IMR-90 (cell line): ENCODE results near the gene WDR74. TPM values are rescaled to one million over a fixed set of nuclear protein-coding genes. Genes with fewer than 3 reads are reported as not detected.
A peak's percentile ranks its signal among the peaks of the same experiment; 100 is the strongest.

ENCODE experiments used
- ATAC-seq: fragments of 200-7000 bp; cut with Tn5 transposase; 2 replicates; pipeline ENCODE4 v1.9.1; 2020; ENCODE audit warnings: low read depth, mild to moderate bottlenecking, moderate library complexity
- Bru-seq: library from RNA; stranded (reverse); fragments of 400-500 nt; gene quantifications from one replicate; lab custom pipeline; 2021; lab: Mats Ljungman, UMichigan
- BruChase-seq, 2 experiments: library from RNA; stranded (reverse); fragments of 400-500 nt; gene quantifications; one replicate each; lab custom pipeline; 2021; lab: Mats Ljungman, UMichigan
- BruUV-seq: library from RNA; stranded (reverse); fragments of 400-500 nt; replicated peaks from 2 replicates; lab custom pipeline; 2021; lab: Mats Ljungman, UMichigan
- CTCF ChIA-PET: fragments of 300-600 bp; formaldehyde crosslinking; extraction: SDS; loops from one replicate; lab custom pipeline; 2021; ENCODE audit warnings: antibody characterized with exemption; lab: Yijun Ruan, JAX
- POLR2A ChIA-PET: fragments of 300-600 bp; sonication (Branson Sonifier 250); formaldehyde crosslinking; loops from one replicate; lab custom pipeline; 2022; ENCODE audit warnings: antibody characterized with exemption; ENCODE audit not compliant: unreplicated experiment; lab: Charles Lee
- DNase-seq: peaks from one replicate; pipeline ENCODE4 v3.0.0; 2013
- H2AFZ ChIP-seq: replicated peaks from 2 replicates; pipeline ENCODE3; 2013; ENCODE audit warnings: low read length, mild to moderate bottlenecking; ENCODE audit not compliant: poor library complexity
- H2AK5ac ChIP-seq: 2 replicates; pipeline ENCODE4 v1.6.1; 2013; ENCODE audit warnings: low read depth, low read length, inconsistent platforms
- H2AK9ac ChIP-seq: replicated peaks from 2 replicates; pipeline ENCODE3; 2013; ENCODE audit warnings: mild to moderate bottlenecking, low read depth, low read length, moderate library complexity; ENCODE audit not compliant: poor library complexity
- H2BK120ac ChIP-seq: 2 replicates; pipeline ENCODE4 v1.6.1; 2013; ENCODE audit warnings: low read depth, low read length, inconsistent platforms
- H2BK15ac ChIP-seq: 3 replicates; pipeline ENCODE4 v1.6.1; 2013; ENCODE audit warnings: low read depth, low read length, inconsistent platforms
- H2BK20ac ChIP-seq: 2 replicates; pipeline ENCODE4 v1.6.1; 2013; ENCODE audit warnings: low read depth, mild to moderate bottlenecking, inconsistent platforms, low read length, moderate library complexity
- H2BK5ac ChIP-seq: 2 replicates; pipeline ENCODE4 v1.6.1; 2013; ENCODE audit warnings: mild to moderate bottlenecking, low read depth, low read length, inconsistent platforms; ENCODE audit not compliant: poor library complexity, severe bottlenecking
- H3K14ac ChIP-seq: replicated peaks from 2 replicates; pipeline ENCODE4 v1.6.1; 2013; ENCODE audit warnings: low read depth, low read length, inconsistent platforms
- H3K18ac ChIP-seq: 2 replicates; pipeline ENCODE4 v1.6.1; 2013; ENCODE audit warnings: low read depth, low read length, control low read depth
- H3K23ac ChIP-seq: 2 replicates; pipeline ENCODE4 v1.6.1; 2013; ENCODE audit warnings: low read depth, low read length, inconsistent platforms
- H3K27ac ChIP-seq: 2 replicates; pipeline ENCODE4 v1.5.1; 2013; ENCODE audit warnings: mild to moderate bottlenecking, control low read depth, low read length; ENCODE audit not compliant: insufficient read depth
- H3K27me3 ChIP-seq: 2 replicates; pipeline ENCODE4 v1.6.1; 2013; ENCODE audit warnings: low read length; ENCODE audit not compliant: control insufficient read depth, insufficient read depth
- H3K36me3 ChIP-seq: 2 replicates; pipeline ENCODE4 v1.6.1; 2013; ENCODE audit warnings: low read length, mixed read lengths; ENCODE audit not compliant: control insufficient read depth, insufficient read depth
- H3K4ac ChIP-seq: 2 replicates; pipeline ENCODE4 v1.6.1; 2013; ENCODE audit warnings: low read depth, low read length, inconsistent platforms
- H3K4me1 ChIP-seq: 2 replicates; pipeline ENCODE4 v1.6.1; 2013; ENCODE audit warnings: low read length, mixed read lengths; ENCODE audit not compliant: control insufficient read depth, insufficient read depth
- H3K4me2 ChIP-seq: 2 replicates; pipeline ENCODE4 v1.6.1; 2013; ENCODE audit warnings: low read depth, mild to moderate bottlenecking, control low read depth, low read length, moderate library complexity
- H3K4me3 ChIP-seq: 2 replicates; pipeline ENCODE4 v1.5.1; 2013; ENCODE audit warnings: low read depth, mild to moderate bottlenecking, control low read depth, low read length, moderate library complexity; ENCODE audit not compliant: insufficient read depth
- H3K56ac ChIP-seq: 2 replicates; pipeline ENCODE4 v1.6.1; 2013; ENCODE audit warnings: low read length, inconsistent platforms; ENCODE audit not compliant: insufficient read depth; ENCODE audit errors: extremely low read depth
- H3K79me1 ChIP-seq, 2 experiments: 2 replicates each; pipeline ENCODE4 v1.6.1; 2013; ENCODE audit warnings: low read length in 2 of 2, inconsistent platforms in 1 of 2, low read depth in 1 of 2
- H3K9ac ChIP-seq: 2 replicates; pipeline ENCODE4 v1.6.1; 2013; ENCODE audit warnings: low read depth, low read length, control low read depth
- H3K9me1 ChIP-seq: 2 replicates; pipeline ENCODE4 v1.6.1; 2013; ENCODE audit warnings: low read length, inconsistent platforms; ENCODE audit not compliant: insufficient read depth
- H3K9me3 ChIP-seq: 2 replicates; pipeline ENCODE4 v1.6.1; 2013; ENCODE audit warnings: low read length; ENCODE audit not compliant: control insufficient read depth, insufficient read depth
- H4K20me1 ChIP-seq: 2 replicates; pipeline ENCODE4 v1.6.1; 2013; ENCODE audit warnings: low read length, inconsistent platforms; ENCODE audit not compliant: insufficient read depth
- H4K5ac ChIP-seq: 2 replicates; pipeline ENCODE4 v1.6.1; 2013; ENCODE audit warnings: mild to moderate bottlenecking, low read depth, low read length, control low read depth
- H4K8ac ChIP-seq, 2 experiments: 2 replicates each; pipeline ENCODE4 v1.6.1; 2013; ENCODE audit warnings: low read depth in 2 of 2, low read length in 2 of 2, control low read depth in 1 of 2, inconsistent platforms in 1 of 2
- H4K91ac ChIP-seq: 2 replicates; pipeline ENCODE4 v1.6.1; 2013; ENCODE audit warnings: low read depth, low read length, inconsistent platforms; ENCODE audit not compliant: insufficient read depth
- BHLHE40 ChIP-seq: fragments of 150-350 bp; IDR thresholded peaks from 2 replicates; pipeline ENCODE4 v1.6.1; 2016; ENCODE audit warnings: mild to moderate bottlenecking, low read depth, low read length
- CEBPB ChIP-seq: IDR thresholded peaks from 2 replicates; pipeline ENCODE4 v1.6.1; 2012; ENCODE audit warnings: low read depth, low read length, improper control_type of control experiment
- CHD1 ChIP-seq: IDR thresholded peaks from 2 replicates; pipeline ENCODE4 v1.6.1; 2012; ENCODE audit warnings: low read depth, low read length, improper control_type of control experiment
- FOS ChIP-seq: fragments of 150-350 bp; IDR thresholded peaks from 2 replicates; pipeline ENCODE4 v1.6.1; 2016; ENCODE audit warnings: low read depth, low read length
- MAFK ChIP-seq: IDR thresholded peaks from 2 replicates; pipeline ENCODE4 v1.6.1; 2012; ENCODE audit warnings: low read depth, low read length, improper control_type of control experiment
- NFE2L2 ChIP-seq: fragments of 150-350 bp; IDR thresholded peaks from 2 replicates; pipeline ENCODE4 v1.6.1; 2016; ENCODE audit warnings: low read depth, mild to moderate bottlenecking, low read length
- POLR2A ChIP-seq: IDR thresholded peaks from 2 replicates; pipeline ENCODE4 v1.6.1; 2012; ENCODE audit warnings: mild to moderate bottlenecking, low read depth, low read length
- RAD21 ChIP-seq: IDR thresholded peaks from 2 replicates; pipeline ENCODE4 v1.6.1; 2012; ENCODE audit warnings: low read length, improper control_type of control experiment
- RCOR1 ChIP-seq: IDR thresholded peaks from 2 replicates; pipeline ENCODE4 v1.6.1; 2012; ENCODE audit warnings: mild to moderate bottlenecking, low read length, improper control_type of control experiment; ENCODE audit not compliant: insufficient replicate concordance
- RFX5 ChIP-seq: IDR thresholded peaks from 2 replicates; pipeline ENCODE4 v1.8.0; 2012; ENCODE audit warnings: low read depth, mild to moderate bottlenecking, low read length, moderate library complexity
- SMC3 ChIP-seq: fragments of 150-350 bp; IDR thresholded peaks from 2 replicates; pipeline ENCODE4 v1.6.1; 2016; ENCODE audit warnings: low read depth, mild to moderate bottlenecking, antibody characterized with exemption, low read length, moderate library complexity
- whole genome bisulfite sequencing, 2 experiments: methylation state at CpG; one replicate each; pipeline versions ENCODE4 v1.1.5 to v1.1.7; 2013; ENCODE audit warnings: missing lambda C conversion rate in 2 of 2; ENCODE audit not compliant: insufficient read length in 1 of 2; ENCODE audit errors: extremely low coverage in 2 of 2; 5-methylcytosine and 5-hydroxymethylcytosine counted together
- dilution Hi-C: fragments of 300-500 bp; cut with HindIII; formaldehyde crosslinking; loops from one replicate; pipeline ENCODE4 v1.14.3; 2018; ENCODE audit warnings: low sequenced_read_pairs; ENCODE audit not compliant: unreplicated experiment
- in situ Hi-C: fragments of 300-500 bp; cut with MboI; formaldehyde crosslinking; loops from 3 replicates; pipeline ENCODE4 v1.14.3; 2019; ENCODE audit warnings: low sequenced_read_pairs, inconsistent platforms, mixed read lengths
- intact Hi-C: fragments of 100-400 bp; cut with micrococcal nuclease; formaldehyde crosslinking; loops from 2 replicates; pipeline ENCODE4 v1.10.0; 2022
- long read RNA-seq: library from polyadenylated mRNA; unstranded; transcript quantifications from one replicate; pipeline ENCODE4 v2.0.0, GENCODE V29; 2021; ENCODE audit not compliant: unreplicated experiment
- polyA plus RNA-seq, 3 experiments: library from polyadenylated mRNA; depleted of rRNA; stranded (reverse); fragments of >200 nt; gene quantifications; 2 replicates each; pipeline ENCODE4 v1.2.3, GENCODE V29; 2012; ENCODE audit warnings: low replicate concordance in 1 of 3
- total RNA-seq: library from RNA; depleted of rRNA; stranded (reverse); fragments of >200 nt; gene quantifications from 2 replicates; pipeline ENCODE4 v1.2.3, GENCODE V29; 2012; rRNA removed
- TF ChIP-seq, protein P1 (sequence below): fragments of 150-350 bp; IDR thresholded peaks from 2 replicates; pipeline ENCODE4 v1.6.1; 2016; ENCODE audit warnings: low read depth, mild to moderate bottlenecking, low read length, moderate library complexity, borderline replicate concordance
- TF ChIP-seq, protein P2 (sequence below): fragments of 150-350 bp; IDR thresholded peaks from 2 replicates; pipeline ENCODE4 v1.6.1; 2017; ENCODE audit warnings: mild to moderate bottlenecking, antibody characterized with exemption, low read length, low read depth

The WDR74 gene
- 40.8 and 44.3 TPM in 2 replicates for total RNA-seq
- 38.4 and 41.9 TPM in 2 replicates for polyA plus RNA-seq (2012; rRNA removed)
- polyA plus RNA-seq (2012; cell fraction: cytosol; rRNA removed) = 31.9 and 59.9 TPM in 2 replicates
- 66.2 and 131 TPM in 2 replicates for polyA plus RNA-seq (2012; cell fraction: nucleus; rRNA removed; ENCODE audit: low replicate concordance)
- percentile 68 among the genes with signal in this experiment for Bru-seq, nascent RNA
- BruChase-seq, experiment 1, labeled RNA remaining after a 6-hour chase = percentile 59 among the genes with signal in this experiment
- percentile 57 among the genes with signal in this experiment for BruChase-seq, experiment 2, labeled RNA remaining after a 2-hour chase
- long read RNA-seq, transcript WDR74-201 (11 exons, 1,289 nt) = major isoform, 11 of 17 reads
- long read RNA-seq, partial matches to known transcripts = 2 of 17 reads
- long read RNA-seq, other reads (novel, unspliced or antisense) = 3 of 17 reads

DNA sequence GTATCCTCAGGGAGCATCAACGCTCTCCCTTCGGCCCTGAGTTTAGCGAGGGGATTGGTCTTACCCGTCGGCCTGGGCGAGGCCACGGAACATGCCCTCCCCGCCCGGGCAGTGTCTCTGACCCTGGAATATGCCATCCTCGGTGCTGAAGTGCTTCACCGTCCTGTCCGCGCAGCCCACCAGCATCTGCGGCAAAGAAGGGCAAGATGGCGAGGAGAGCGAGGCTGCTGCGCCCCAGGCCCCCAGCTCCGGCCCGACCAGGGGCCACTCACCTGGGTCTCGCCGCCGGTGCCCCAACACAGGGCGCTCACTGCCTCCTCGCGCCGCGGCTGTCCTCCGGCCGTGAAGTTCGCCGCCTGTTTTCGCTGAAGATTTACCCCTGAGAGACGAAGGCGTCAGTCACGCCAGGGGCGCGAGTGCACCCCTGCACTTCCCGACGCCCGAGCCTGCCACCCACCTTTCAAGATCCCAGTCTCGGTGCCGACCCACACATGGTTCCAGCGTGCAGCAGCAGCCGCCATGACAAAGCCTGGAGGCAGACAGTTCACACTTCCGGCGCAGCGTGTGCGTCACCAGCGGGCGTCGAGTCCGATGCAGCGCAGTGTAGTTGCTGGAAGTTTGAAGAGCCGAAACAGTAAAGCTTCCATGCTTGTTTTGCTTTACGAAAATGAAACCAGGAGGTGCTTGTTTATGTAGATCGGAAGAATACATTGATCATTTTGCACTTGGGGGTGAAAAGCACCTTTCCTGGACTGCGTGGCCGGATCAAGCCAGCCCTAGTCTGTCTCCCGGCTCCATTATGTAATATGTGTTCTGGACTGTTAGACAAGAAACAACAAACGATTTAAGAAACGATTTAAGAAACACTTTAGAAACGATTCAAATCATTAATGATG lies at the start of gene WDR74:
Gene WDR74 (minus strand): TSS at position 541 of the 896 bp plus-strand sequence. CDS start 20 bp downstream, at position 521.
- no peaks in the 10 kb centered on the region for H3K9me3 ChIP-seq
- no TSS peak for BruUV-seq
- H2BK15ac ChIP-seq = no peak within 1 kb of the TSS
- no peaks in the 10 kb centered on the region for H3K27me3 ChIP-seq
- H4K20me1 ChIP-seq = no peaks in the 10 kb centered on the region; the same call in none of the 2 replicates
- peak within 1 kb of the TSS; percentile 98 for H2AK9ac ChIP-seq
- peak within 1 kb of the TSS; percentile 99 for H3K14ac ChIP-seq
- H3K4me3 ChIP-seq = peak within 1 kb of the TSS; percentile 71
- peak within 1 kb of the TSS; percentile 97 for H3K4ac ChIP-seq
- peak within 1 kb of the TSS; percentile 55; the same call in 1 of the 2 replicates for H2BK120ac ChIP-seq
- H3K9ac ChIP-seq = peak within 1 kb of the TSS; percentile 79
- WGBS, 2 experiments = 0% methylated on average over 37 of the region's 62 CpGs; no CpG with 5 or more reads in 1 of the 2 experiments
- peak within 1 kb of the TSS; percentile 83 for H3K27ac ChIP-seq
- intact Hi-C loops = no loop called here
- peak within 1 kb of the TSS; percentile 81 for H4K5ac ChIP-seq
- no peak within 1 kb of the TSS for H2BK20ac ChIP-seq
- H3K23ac ChIP-seq = peak within 1 kb of the TSS; percentile 99
- H3K79me1 ChIP-seq = peaks cover 17 to 40% of the 10 kb centered on the region in 2 experiments; a peak in 3 of 4 replicates
- H4K8ac ChIP-seq = peak within 1 kb of the TSS; percentile 3 to 97; a peak in 2 of 4 replicates
- ATAC-seq (peak; percentile 43), DNase-seq (peak; percentile 92)
- in situ Hi-C loops = no loop called here
- peak within 1 kb of the TSS; percentile 96 for H2AFZ ChIP-seq
- POLR2A ChIA-PET = interaction anchor here (0.6 to 2.1 kb wide), 3 partner anchors 22 to 125 kb away, joined by 3 to 8 read pairs (median 6); partner anchors contain the start of gene ZBTB3
- H3K18ac ChIP-seq = peak within 1 kb of the TSS; percentile 74; the same call in 1 of the 2 replicates
- H2BK5ac ChIP-seq = peak within 1 kb of the TSS; percentile 90
- peak within 1 kb of the TSS; percentile 83 for H2AK5ac ChIP-seq
- H3K4me1 ChIP-seq = peaks cover 8% of the 10 kb centered on the region
- H3K9me1 ChIP-seq = no peaks in the 10 kb centered on the region
- dilution Hi-C loops = no loop called here
- H4K91ac ChIP-seq = peak within 1 kb of the TSS; percentile 68
- H3K4me2 ChIP-seq = peak within 1 kb of the TSS; percentile 98
- CTCF ChIA-PET = interaction anchor here (0.6 kb wide), 1 partner anchor 345 kb away, joined by 7 read pairs; no protein-coding TSS in a partner anchor
- peaks cover 15% of the 10 kb centered on the region for H3K36me3 ChIP-seq
- peak within 1 kb of the TSS; percentile 59 for H3K56ac ChIP-seq
- TF ChIP-seq RAD21 (no peak; the same call in 1 of the 2 replicates), FOS (0 out of 2 replicates have a peak, but pooled peaks have one; percentile 2), CHD1 (no peak), BHLHE40 (no peak), CEBPB (no peak), RCOR1 (no peak), MAFK (no peak), NFE2L2 (no peak; the same call in 1 of the 2 replicates), SMC3 (no peak), RFX5 (no peak), POLR2A (peak; percentile 87)
- TF ChIP-seq, protein P1, sequence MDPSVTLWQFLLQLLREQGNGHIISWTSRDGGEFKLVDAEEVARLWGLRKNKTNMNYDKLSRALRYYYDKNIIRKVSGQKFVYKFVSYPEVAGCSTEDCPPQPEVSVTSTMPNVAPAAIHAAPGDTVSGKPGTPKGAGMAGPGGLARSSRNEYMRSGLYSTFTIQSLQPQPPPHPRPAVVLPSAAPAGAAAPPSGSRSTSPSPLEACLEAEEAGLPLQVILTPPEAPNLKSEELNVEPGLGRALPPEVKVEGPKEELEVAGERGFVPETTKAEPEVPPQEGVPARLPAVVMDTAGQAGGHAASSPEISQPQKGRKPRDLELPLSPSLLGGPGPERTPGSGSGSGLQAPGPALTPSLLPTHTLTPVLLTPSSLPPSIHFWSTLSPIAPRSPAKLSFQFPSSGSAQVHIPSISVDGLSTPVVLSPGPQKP = peak; percentile 50; the same call in 1 of the 2 replicates
- TF ChIP-seq, protein P2, sequence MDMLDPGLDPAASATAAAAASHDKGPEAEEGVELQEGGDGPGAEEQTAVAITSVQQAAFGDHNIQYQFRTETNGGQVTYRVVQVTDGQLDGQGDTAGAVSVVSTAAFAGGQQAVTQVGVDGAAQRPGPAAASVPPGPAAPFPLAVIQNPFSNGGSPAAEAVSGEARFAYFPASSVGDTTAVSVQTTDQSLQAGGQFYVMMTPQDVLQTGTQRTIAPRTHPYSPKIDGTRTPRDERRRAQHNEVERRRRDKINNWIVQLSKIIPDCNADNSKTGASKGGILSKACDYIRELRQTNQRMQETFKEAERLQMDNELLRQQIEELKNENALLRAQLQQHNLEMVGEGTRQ = no peak
